ENCODE data around the gene FAM50A. TPM values are rescaled to one million over a fixed set of nuclear protein-coding genes. Genes with fewer than 3 reads are reported as not detected.

FAM50A gene
- total RNA-seq, 4 donors from 2014 or later: 39.9 to 76.3 (median 47.4) TPM

- Histone ChIP-seq H3K9me3 (no peaks in the 10 kb centered on the region), H3K27ac (peak overlapping the region; percentile 33 to 47 (median 42))
- no CpG with 5 or more reads among the region's 10 CpGs for WGBS, 2 donors
These were observed 23.6 kb upstream of the FAM50A start for GRCh38 chrX:154420402-154420756.

GRCh38 chrX:154426916-154427770 is 16.8 kb upstream of the FAM50A start:
- H3K36me3 ChIP-seq: no peaks in the 10 kb centered on the region
- DNase-seq: no peak
- H3K4me1 ChIP-seq: peaks cover 3% of the 10 kb centered on the region in 2 donors
- H3K27ac ChIP-seq: no peak overlapping the region
- no peaks in the 10 kb centered on the region for H3K27me3 ChIP-seq
- WGBS, 2 donors: 87 to 91% methylated on average over 10 to 13 of the region's 13 CpGs
- H3K4me3 ChIP-seq (replicated peaks in 1 of 3): no peak overlapping the region
- TF ChIP-seq POLR2A (IDR thresholded peaks at IDR 0.05) (no peak), CTCF (IDR thresholded peaks at IDR 0.05) (no peak)
- no peaks in the 10 kb centered on the region for H3K9me3 ChIP-seq
- intact Hi-C loops (cut with DNase I): no loop called here

More at GRCh38 chrX:154420402-154420756, 23.6 kb upstream of the FAM50A start:
- Histone ChIP-seq H3K36me3 (no peaks in the 10 kb centered on the region), H3K27me3 (no peaks in the 10 kb centered on the region), H3K4me1 (peaks cover 0 to 16% of the 10 kb centered on the region in 2 donors), H3K4me3 (replicated peaks in 1 of 3) (no peak overlapping the region)
- no peak for DNase-seq
- TF ChIP-seq POLR2A (IDR thresholded peaks at IDR 0.05): no peak
- TF ChIP-seq CTCF (IDR thresholded peaks at IDR 0.05): no peak
- intact Hi-C loops (cut with DNase I): no loop called here

GRCh38 chrX:154428176-154429171 is 15.5 kb upstream of the FAM50A start, which contains the start of gene ATP6AP1:
Gene ATP6AP1 (plus strand): TSS chrX:154428677. CDS start chrX:154428693, 16 bp downstream.
- peaks cover 3% of the 10 kb centered on the region in 2 donors for H3K4me1 ChIP-seq
- H3K36me3 ChIP-seq: peaks cover 0 to 2% of the 10 kb centered on the region in 2 donors
- H3K4me3 ChIP-seq (replicated peaks in 1 of 3): peak within 1 kb of the TSS in 2 of 3 donors; percentile 33 to 52
- intact Hi-C loops (cut with DNase I): no loop called here
- no peaks in the 10 kb centered on the region for H3K9me3 ChIP-seq
- peak; percentile 92 to 93 for DNase-seq
- H3K27me3 ChIP-seq: no peaks in the 10 kb centered on the region
- peak within 1 kb of the TSS; percentile 55 to 74 (median 63) for H3K27ac ChIP-seq
- TF ChIP-seq POLR2A (IDR thresholded peaks at IDR 0.05): peak in 1 of 2 donors; percentile 82
- no peak for TF ChIP-seq CTCF (IDR thresholded peaks at IDR 0.05)
- 22 to 26% methylated on average over 30 to 31 of the region's 87 CpGs for WGBS, 2 donors

DNA sequence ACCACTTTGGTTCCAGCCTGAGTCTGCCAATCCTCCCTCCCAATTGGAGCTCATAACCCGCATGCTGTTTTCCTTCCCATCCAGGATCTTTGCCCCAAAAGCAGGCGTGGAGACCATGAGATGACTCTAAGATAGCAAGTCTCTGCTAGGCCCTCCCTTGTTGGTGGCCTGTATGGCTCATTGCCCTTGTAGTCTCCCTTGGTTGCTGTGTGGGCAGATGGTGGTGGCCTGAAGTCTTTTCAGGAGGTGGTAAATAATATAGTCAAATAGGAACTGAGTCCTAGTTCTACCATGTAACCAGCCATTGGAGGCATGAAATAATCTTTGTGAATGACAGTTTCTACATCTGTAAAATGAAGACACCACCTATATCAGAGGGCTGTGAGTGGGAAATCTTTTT is 14.2 kb upstream of the FAM50A start:
- 93% methylated on average over 2 of the region's 2 CpGs; no CpG with 5 or more reads in 1 of the 2 donors for WGBS, 2 donors
- no peak for DNase-seq
- H3K27ac ChIP-seq: no peak overlapping the region
- H3K4me1 ChIP-seq: peaks cover 3% of the 10 kb centered on the region in 2 donors
- no peaks in the 10 kb centered on the region for H3K27me3 ChIP-seq
- intact Hi-C loops (cut with DNase I): no loop called here
- peaks cover 3 to 7% of the 10 kb centered on the region in 2 donors for H3K36me3 ChIP-seq
- TF ChIP-seq POLR2A (IDR thresholded peaks at IDR 0.05) (no peak), CTCF (IDR thresholded peaks at IDR 0.05) (no peak)
- H3K9me3 ChIP-seq: no peaks in the 10 kb centered on the region
- peak overlapping the region in 1 of 3 donors; percentile 52 for H3K4me3 ChIP-seq (replicated peaks in 1 of 3)
